Stimulated activated CD4-positive, alpha-beta T cell treated with anti-CD3 and anti-CD28 coated beads, Interleukin-4, amount 100 ng/mL, for 48 hours (primary cell): ENCODE measurements around the gene BPIFA2.

Source experiments
- DNase-seq, 2 donors: peaks; one replicate each; pipeline ENCODE4 v3.0.0-alpha.2; 2020; ENCODE audit warnings: low read depth in 2 of 2

The BPIFA2 gene

DNA sequence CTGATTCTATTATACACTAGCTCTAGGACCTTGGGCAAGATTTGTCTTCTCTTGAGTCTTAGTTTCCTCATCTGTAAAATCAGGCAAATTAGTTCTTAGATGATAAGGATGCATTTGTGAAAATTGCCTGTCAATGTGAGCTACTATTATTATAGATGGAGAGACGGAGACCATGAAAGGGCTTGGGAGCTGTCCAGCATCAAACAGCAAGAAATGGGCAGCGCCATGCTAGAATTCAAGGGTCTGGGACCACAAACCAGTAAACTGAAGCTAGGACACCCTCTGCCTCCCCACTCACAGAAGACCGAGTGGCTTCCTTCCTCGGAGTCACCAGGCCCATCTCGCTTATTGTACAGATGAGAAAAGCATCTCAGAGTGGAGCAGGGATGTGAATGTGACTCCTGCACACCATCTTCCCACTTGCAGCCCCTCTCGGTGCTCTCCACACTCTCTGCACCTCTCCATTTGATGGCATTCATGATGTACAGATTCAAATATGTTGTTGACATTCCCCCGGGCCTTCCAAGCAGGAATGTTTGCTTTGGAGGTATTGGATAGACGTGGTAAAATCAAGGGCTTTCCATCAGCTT, 25.0 kb downstream of the BPIFA2 start:
- no peak for DNase-seq

GRCh38 chr20:33199026-33199425, 31.1 kb downstream of the BPIFA2 start:
- no peak for DNase-seq

- DNase-seq: no peak
These were observed 34.5 kb downstream of the BPIFA2 start for GRCh38 chr20:33202451-33202850.

DNA sequence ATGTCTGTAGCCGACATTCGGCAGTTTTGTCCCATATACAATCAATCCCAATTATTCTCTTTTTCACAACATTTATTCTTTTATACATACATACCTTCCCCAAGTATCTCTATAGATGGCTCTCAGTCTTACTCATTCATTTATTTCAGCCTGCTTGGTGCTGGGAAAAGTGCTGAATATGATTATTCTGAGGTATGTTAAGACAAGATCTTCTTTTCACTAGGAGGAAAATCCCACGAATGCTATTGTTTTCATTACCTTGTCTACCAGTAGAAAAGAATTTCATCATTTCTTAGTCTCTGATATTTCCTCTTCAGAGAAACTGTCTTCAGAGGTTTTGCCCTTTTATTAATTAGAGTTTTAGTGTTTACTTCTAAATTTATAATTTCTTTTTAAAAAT, 35.5 kb downstream of the BPIFA2 start:
- DNase-seq: no peak

GRCh38 chr20:33209789-33210188, 41.8 kb downstream of the BPIFA2 start:
- DNase-seq: peak; percentile 29 to 35

- no peak for DNase-seq
These were observed 42.4 kb downstream of the BPIFA2 start for GRCh38 chr20:33210371-33210770.

GRCh38 chr20:33211817-33212424, 44.0 kb downstream of the BPIFA2 start:
- DNase-seq: peak in 1 of 2 donors; percentile 12

GRCh38 chr20:33217052-33217451, 49.1 kb downstream of the BPIFA2 start, which contains the start of gene BPIFA3:
BPIFA3 (plus strand) TSS chr20:33217352; CDS start chr20:33217537, 185 bp downstream.
- no peak for DNase-seq

GRCh38 chr20:33224399-33224798, 56.4 kb downstream of the BPIFA2 start:
- DNase-seq: no peak

DNA sequence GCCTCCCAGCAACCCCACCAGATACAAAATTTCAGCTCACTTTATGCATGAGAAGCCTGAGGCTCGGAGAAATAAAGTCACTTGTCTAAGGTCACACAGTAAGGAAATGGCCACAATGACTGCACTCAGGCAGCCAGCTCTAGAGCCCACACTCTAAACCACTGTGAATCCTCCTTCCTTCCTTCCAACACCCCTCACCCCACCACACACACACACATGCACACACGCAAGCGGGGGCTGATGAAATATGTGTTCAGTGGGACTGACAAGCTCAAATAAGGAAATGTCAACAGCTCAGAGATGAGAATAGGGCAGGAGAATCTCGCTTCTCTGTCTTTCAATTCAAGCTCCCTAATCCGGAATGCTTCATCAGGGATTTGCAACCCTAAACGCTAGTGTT, 61.9 kb downstream of the BPIFA2 start:
- no peak for DNase-seq
